ENCODE data around the gene ECHS1.
"Not testable (repeated sequence)": the region's sequence is repeated elsewhere in the genome, so short reads cannot be mapped to it uniquely, and the experiment has no call there.

Gene ECHS1

DNA sequence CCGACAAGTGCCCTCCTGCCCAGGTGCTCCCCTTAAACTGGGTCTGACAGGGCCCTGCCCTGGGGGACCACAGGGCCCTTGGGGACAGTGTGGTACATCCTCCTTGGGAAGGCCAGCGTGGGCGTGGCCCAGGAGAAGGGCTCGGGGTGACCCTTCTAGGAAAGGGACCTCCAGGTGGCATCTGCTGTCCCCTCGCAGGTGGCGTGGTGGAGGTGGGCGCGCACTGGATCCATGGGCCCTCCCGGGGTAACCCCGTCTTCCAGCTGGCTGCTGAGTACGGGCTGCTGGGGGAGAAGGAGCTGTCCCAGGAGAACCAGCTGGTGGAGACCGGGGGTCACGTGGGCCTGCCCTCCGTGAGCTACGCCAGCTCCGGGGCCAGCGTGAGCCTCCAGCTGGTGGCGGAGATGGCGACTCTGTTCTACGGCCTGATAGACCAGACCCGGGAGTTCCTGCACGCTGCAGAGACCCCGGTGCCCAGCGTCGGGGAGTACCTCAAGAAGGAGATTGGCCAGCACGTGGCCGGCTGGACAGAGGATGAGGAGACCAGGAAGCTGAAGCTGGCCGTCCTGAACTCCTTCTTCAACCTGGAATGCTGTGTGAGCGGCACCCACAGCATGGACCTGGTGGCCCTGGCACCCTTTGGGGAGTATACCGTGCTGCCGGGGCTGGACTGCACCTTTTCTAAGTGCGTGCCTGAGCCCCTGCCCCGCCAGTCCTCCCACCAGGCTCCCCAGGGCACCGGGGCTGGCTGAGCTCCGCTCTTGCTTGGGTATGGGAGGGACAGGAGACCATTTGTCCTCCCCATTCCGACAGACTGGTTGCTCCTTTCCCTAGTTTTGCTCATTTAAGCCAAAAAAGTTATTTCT lies 6.9 kb upstream of the ECHS1 start:
- peak overlapping the region; percentile 60 for H3K4me3 ChIP-seq (ENCODE audit: low read depth, low read length)
- DNase-seq (ENCODE audit: low read depth) = no peak

GRCh38 chr10:133379152-133379800 lies 6.1 kb upstream of the ECHS1 start, which contains the start of gene PAOX:
Gene PAOX, plus strand, starts transcription at chr10:133379262. Its CDS starts 55 bp downstream, at chr10:133379317.
- DNase-seq (ENCODE audit: low read depth) = no peak
- H3K4me3 ChIP-seq (ENCODE audit: low read depth, low read length) = peak within 1 kb of the TSS; percentile 79

DNA sequence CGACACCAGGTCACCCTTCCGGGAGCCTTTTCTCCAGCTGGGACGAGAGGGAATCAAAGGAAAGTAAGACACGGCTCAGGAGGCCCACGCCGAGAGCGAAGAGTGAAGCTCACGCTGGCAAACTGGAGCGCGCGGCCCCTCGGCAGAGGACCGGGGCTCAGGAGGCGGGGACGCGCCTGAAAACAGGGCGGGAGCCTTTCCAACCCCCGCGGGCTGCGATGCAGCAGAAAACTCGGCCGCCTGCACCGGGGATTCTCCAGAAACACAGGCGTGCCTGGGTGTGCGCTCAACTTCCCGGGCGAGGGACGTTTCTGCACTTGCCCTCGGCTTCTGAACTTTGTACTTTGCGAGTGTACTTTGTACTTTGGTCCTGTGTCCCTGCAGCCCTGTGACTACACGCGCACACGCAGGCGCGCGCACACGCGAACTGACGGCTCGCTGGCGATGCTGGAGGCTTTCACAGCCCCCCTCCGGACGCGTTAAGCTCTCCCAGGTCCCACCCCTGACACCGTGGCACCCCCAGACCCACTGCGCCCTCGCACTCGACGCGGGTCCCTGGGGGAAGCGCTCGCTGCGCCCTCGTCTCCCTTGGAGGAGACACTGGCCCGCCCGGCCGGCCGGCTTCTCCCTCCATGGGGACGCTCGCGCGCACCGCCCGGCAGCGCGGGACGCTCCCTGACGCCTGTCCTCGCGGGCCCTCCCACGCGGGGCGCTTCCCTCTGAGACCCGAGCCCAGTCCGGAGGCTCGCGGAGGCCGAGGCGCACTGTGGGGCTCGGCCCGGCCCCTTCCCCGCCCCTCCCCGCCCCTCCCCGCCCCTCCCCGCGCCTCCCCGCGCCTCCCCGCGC lies 5.3 kb upstream of the ECHS1 start:
- no peak for DNase-seq (ENCODE audit: low read depth)
- H3K4me3 ChIP-seq (ENCODE audit: low read depth, low read length) = peak overlapping the region; percentile 79

DNA sequence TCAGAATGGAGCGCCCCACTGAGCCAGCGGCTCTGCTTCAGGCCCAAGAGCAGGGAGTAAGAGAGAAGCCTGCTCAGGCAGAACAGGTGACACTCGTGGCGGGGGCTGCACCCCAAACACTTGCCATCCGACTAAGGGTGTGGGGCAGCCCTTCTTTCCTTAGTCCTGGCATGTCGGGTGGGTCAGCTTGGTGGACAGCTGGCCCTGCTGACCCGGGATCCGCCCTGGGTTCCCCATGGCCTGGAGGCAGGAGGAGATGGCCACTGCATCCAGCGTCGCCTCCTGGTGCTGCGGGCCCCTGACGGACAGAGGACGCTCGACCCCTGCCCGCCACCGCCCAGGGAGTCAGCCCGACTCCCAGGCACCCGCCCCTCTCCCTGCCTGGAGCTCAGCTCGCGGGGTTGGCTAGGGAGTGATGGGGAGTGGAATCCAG lies 4.7 kb upstream of the ECHS1 start:
- DNase-seq (ENCODE audit: low read depth) = no peak
- H3K4me3 ChIP-seq (ENCODE audit: low read depth, low read length) = peak overlapping the region; percentile 79

DNA sequence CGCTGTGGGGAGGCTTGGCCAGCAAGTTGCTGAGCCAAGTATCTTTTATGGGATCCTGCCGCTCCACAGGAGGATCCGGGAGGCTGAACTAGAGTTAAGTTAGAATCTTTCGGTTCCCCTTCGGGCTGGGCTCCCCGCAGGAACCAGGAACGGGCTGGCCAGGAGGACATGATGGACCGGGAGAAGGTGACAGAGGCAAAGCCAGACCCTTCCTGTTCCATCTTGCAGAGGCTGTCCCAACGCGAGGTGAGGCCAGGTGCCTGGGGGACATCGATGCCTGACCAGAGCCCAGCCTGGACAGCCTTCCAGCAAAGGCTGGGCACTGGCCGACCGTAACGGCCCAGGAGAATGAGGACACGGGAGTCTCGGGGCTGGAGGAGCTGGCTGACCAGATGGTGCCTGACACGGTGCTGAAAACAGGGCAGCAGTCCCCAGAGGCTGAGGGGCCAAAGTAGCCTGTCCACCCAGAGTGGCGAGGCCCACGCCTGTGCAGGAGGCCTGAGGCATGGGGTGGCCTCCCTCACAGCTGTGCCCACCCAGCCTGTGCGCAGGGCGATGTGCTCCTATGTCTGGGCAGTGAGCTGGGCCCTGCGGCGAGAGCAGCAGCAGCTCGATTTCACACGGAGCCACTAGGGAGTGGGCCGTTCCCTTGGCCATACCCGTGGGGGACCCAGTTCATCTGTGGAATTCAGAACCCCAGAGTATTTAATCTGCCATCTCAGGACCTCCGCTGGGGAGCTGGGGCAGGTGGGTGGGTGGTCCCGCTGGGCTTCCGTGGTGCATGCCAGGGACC lies 4.1 kb upstream of the ECHS1 start:
- DNase-seq (ENCODE audit: low read depth) = no peak
- H3K4me3 ChIP-seq (ENCODE audit: low read depth, low read length) = no peak overlapping the region

DNA sequence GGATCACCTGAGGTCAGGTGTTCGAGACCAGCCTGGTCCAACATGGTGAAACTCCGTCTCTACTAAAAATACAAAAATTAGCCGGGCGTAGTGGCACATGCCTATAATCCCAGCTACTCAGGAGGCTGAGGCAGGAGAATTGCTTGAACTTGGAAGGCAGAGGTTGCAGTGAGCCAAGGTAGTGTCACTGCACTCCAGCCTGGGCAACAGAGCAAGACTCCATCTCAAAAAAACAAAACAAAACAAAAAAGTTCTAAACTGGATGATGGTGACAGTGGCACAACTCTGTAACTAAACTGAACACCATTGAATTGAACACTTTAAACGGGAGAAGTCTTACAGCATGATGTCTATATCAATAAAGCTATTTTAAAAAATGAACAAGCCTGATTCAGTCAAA lies 3.0 kb upstream of the ECHS1 start:
- not testable (repeated sequence) for DNase-seq (ENCODE audit: low read depth); H3K4me3 ChIP-seq (ENCODE audit: low read depth, low read length)

- no peak for DNase-seq (ENCODE audit: low read depth)
Measured at GRCh38 chr10:133375357-133376115, 2.4 kb upstream of the ECHS1 start.

GRCh38 chr10:133372507-133372906 lies 647 bp downstream of the ECHS1 start:
- no peak for DNase-seq (ENCODE audit: low read depth)
- peak overlapping the region; percentile 62 for H3K4me3 ChIP-seq (ENCODE audit: low read depth, low read length)

More at GRCh38 chr10:133375357-133376115, 2.4 kb upstream of the ECHS1 start:
- no peak overlapping the region for H3K4me3 ChIP-seq (ENCODE audit: low read depth, low read length)

GRCh38 chr10:133370030-133370786 lies 2.9 kb downstream of the ECHS1 start:
- no peak for DNase-seq (ENCODE audit: low read depth)
- H3K4me3 ChIP-seq (ENCODE audit: low read depth, low read length) = no peak overlapping the region

DNA sequence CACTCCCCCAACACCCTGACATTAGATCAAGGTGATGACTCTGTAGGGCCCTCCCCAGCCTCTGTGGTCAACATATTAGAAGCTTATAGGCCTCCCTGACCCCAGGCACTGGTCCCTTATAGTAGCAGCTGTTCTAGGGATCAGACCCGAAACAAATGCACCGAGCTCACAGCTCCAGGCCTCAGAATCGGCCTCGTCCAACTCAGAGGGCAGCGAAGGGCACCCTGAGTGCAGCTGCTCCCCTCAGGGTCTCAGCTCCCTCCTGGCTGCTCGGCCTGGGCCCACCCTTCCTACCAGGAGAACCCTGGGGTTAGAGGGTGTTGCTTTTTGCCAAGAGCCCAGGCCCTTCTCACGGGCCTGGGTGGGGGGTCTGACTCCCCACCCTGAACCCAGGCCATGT lies 5.0 kb downstream of the ECHS1 start:
- DNase-seq (ENCODE audit: low read depth) = no peak

DNA sequence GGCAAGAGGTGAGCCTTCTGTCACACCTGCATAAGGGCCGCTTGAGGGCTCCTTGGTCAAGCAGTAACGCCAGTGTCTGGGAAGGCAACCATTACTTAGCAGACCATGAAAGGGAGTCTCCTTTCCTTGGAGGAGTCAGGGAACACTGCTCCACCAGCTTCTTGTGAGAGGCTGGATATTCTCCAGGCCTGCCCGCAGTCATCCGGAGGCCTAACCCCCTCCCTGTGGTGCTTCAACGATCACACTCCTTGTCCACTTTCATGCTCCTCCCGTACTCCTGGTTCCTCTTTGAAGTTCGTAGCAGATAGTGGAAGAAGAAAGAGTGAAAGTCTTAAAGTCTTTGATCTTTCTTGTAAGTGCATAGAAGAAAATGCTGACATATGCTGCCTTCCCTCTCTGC lies 5.7 kb downstream of the ECHS1 start:
- DNase-seq (ENCODE audit: low read depth); H3K4me3 ChIP-seq (ENCODE audit: low read depth, low read length): not testable (repeated sequence)

More for the DNA sequence above, 5.0 kb downstream of the ECHS1 start:
- no peak overlapping the region for H3K4me3 ChIP-seq (ENCODE audit: low read depth, low read length)

- H3K4me3 ChIP-seq (ENCODE audit: low read depth, low read length) = no peak overlapping the region
- no peak for DNase-seq (ENCODE audit: low read depth)
Measured at GRCh38 chr10:133366751-133367150, 6.4 kb downstream of the ECHS1 start.

- no peak overlapping the region for H3K4me3 ChIP-seq (ENCODE audit: low read depth, low read length)
- no peak for DNase-seq (ENCODE audit: low read depth)
Measured at GRCh38 chr10:133366130-133366478, 7.0 kb downstream of the ECHS1 start.

DNA sequence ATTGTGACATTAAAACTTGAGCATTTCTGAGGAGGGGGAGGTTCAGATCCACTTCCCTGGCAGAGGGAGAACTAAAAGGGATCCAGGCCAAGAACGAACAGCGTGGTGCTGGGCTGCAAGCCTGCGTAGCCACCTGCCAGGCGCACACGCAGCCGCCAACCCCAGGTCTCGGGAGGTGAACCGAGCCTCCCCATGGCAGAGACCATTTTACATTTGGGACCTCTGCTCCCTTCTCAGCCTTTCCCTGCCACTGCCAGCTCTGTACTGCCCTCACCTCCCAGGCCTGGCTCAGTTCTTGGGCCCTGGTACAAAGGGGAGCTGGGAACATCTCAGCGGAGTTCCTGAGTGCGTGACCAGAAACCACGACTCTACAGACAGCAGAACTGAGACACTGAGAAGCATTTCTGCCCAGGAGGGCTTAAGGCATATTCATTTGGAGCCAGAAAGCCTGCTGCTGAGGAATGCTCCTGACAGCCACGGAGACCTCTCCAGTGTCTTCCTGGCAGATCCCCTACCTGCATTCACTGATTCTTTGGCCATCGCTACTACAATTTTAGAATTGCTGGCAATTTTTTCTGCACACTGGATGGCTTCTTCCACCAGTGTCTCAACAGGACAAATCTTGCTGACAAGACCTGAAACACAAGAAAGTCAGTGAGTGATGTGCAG lies 7.6 kb downstream of the ECHS1 start:
- no peak overlapping the region for H3K4me3 ChIP-seq (ENCODE audit: low read depth, low read length)

GRCh38 chr10:133364645-133365431 lies 8.3 kb downstream of the ECHS1 start:
- no peak for DNase-seq (ENCODE audit: low read depth)
- no peak overlapping the region for H3K4me3 ChIP-seq (ENCODE audit: low read depth, low read length)

More for the DNA sequence above, 7.6 kb downstream of the ECHS1 start:
- DNase-seq (ENCODE audit: low read depth) = no peak

DNA sequence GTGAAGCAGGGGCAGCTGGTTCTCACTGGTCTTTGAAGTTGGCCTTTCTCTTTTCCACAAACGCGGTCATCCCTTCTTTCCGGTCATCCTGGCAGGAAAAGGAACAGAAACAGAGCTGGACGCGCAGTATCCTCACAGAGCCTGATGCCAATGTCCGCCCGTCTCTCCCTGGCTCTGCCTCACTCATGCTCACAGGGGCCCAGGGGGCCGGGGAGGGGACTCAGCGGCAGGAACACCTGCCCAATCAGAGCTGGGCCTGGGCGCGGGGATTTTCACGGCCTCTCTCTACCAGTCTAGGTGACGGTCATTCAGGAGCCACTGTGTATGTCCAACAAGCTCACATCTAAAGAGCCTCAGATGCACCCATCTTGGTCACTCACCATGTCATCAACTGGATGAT lies 10.3 kb downstream of the ECHS1 start:
- DNase-seq (ENCODE audit: low read depth) = no peak
- no peak overlapping the region for H3K4me3 ChIP-seq (ENCODE audit: low read depth, low read length)
